Measurements from ENCODE around the gene SPTBN2. TPM values are rescaled to one million over a fixed set of nuclear protein-coding genes. Genes with fewer than 3 reads are reported as not detected.
A peak's percentile ranks its signal among the peaks of the same experiment; 100 is the strongest.
"Not testable (repeated sequence)": the region's sequence is repeated elsewhere in the genome, so short reads cannot be mapped to it uniquely, and the experiment has no call there.

Gene SPTBN2
- total RNA-seq, 2 experiments from 2014 or later, result 0.18 to 0.25 TPM

DNA sequence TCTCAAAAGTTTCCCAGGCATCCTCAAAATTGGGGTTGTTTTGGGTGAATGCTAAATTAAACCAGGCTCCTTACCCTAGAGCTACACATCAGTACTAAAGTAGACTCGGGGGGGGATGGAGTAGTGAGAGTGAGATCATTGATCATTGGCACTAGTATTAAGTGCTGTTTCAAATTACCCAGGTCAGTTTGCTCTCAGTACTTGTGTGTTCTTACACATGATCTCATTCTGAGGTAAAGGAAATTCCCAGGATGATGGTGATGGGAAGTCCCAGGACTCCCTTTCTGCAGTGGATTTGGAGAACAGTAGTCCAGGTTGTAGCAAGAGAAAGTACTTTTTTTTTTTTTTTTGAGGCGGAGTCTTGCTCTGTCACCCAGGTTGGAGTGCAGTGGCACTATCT lies 78.0 kb downstream of the SPTBN2 start:
- CTCF ChIA-PET, result no interaction called here
- H3K27me3 Mint-ChIP-seq, result no peaks in the 10 kb centered on the region
- H3K27ac Mint-ChIP-seq, result no peak overlapping the region
- peaks cover 27% of the 10 kb centered on the region for H3K4me1 Mint-ChIP-seq
- H3K4me3 Mint-ChIP-seq, result no peak overlapping the region
- peaks cover 65% of the 10 kb centered on the region for H3K36me3 Mint-ChIP-seq (ENCODE audit: low read depth)
- no peaks in the 10 kb centered on the region for H3K9me3 Mint-ChIP-seq
- POLR2A ChIA-PET, result interaction anchor here (7.3 kb wide), 1 partner anchor 12 kb away, joined by 45 read pairs; the partner anchor contains the start of gene RBM4
- no peak for DNase-seq

DNA sequence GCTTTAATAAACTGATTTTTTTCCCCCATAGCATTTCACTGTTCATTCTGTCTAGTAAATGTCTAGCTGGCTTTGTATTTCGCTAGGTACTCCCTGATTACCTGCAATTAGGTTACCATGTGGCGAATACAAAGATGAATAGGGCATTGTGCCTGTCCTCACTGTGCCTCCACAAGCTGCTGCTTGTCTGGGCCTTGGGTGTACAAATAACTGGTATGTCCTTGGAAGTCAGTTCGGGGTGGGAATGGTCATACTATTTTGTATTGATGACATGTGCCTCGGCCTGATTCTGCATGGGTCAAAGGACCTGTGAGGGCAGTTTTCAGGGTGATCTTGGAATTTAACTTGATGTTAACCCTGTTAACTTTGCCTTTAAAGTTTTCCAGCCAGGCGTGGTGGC lies 79.1 kb downstream of the SPTBN2 start:
- Mint-ChIP-seq H3K27ac (no peak overlapping the region), H3K9me3 (no peaks in the 10 kb centered on the region), H3K36me3 (ENCODE audit: low read depth) (peaks cover 70% of the 10 kb centered on the region), H3K27me3 (no peaks in the 10 kb centered on the region), H3K4me1 (peaks cover 38% of the 10 kb centered on the region), H3K4me3 (no peak overlapping the region)
- no peak for DNase-seq
- ChIA-PET CTCF (interaction anchor here (0.9 to 3.1 kb wide), 4 partner anchors 10 to 70 kb away, joined by 3 to 9 read pairs (median 5); partner anchors contain the start of genes RBM4 and RBM4B), POLR2A (interaction anchor here (1.7 to 7.3 kb wide), 2 partner anchors 11 to 33 kb away, joined by 5 to 45 read pairs; partner anchors contain the start of genes RBM14 and RBM4)

DNA sequence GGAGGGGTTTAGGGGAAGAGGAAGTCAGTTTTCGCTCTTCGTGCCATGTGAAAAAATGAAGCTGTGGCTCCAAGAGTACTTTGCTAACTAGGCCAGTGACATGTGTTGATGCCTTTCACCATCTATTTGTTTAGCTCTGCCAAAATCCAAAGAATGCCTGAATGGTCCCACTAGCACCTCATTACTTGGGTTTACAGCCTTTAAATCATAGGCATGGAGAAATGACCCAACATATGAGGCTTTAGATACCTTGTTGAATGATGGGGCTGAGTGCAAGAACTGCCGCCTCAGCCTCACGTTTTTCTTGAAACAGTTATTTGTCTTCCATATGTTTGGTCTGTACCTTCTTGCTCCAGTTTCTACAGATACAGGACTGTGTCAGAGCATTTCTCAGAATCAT lies 82.2 kb downstream of the SPTBN2 start:
- no peak overlapping the region for H3K27ac Mint-ChIP-seq
- peaks cover 63% of the 10 kb centered on the region for H3K4me1 Mint-ChIP-seq
- POLR2A ChIA-PET, result interaction anchor here (1.1 to 7.3 kb wide), 3 partner anchors 8 to 30 kb away, joined by 3 to 45 read pairs (median 12); partner anchors contain the start of genes RBM14 and RBM4
- CTCF ChIA-PET, result interaction anchor here (0.9 to 1.6 kb wide), 2 partner anchors 13 to 31 kb away, joined by 5 to 6 read pairs; partner anchors contain the start of gene RBM4B
- peaks cover 86% of the 10 kb centered on the region for H3K36me3 Mint-ChIP-seq (ENCODE audit: low read depth)
- no peaks in the 10 kb centered on the region for H3K27me3 Mint-ChIP-seq
- no peaks in the 10 kb centered on the region for H3K9me3 Mint-ChIP-seq
- no peak for DNase-seq
- no peak overlapping the region for H3K4me3 Mint-ChIP-seq

DNA sequence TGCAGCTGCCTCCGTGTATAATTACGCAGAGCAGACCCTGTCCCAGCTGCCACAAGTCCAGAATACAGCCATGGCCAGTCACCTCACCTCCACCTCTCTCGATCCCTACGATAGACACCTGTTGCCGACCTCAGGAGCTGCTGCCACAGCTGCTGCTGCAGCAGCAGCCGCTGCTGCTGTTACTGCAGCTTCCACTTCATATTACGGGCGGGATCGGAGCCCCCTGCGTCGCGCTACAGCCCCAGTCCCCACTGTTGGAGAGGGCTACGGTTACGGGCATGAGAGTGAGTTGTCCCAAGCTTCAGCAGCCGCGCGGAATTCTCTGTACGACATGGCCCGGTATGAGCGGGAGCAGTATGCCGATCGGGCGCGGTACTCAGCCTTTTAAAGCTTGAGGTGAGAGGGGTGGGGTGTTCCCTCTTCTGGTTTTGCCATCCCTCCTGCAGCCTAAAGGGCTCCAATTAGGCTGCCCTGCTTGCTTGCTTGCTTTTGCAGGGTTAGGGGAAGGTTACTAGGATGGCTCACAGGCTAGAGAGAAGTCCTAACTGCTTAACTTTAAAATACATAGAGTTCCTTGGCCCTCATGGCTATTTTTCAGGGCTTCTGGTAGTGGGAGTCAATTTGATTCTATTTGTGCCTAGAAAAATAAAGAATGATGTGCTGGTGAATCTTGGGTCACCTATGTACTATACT lies 85.1 kb downstream of the SPTBN2 start:
- Mint-ChIP-seq H3K27me3 (no peaks in the 10 kb centered on the region), H3K4me3 (no peak overlapping the region), H3K36me3 (ENCODE audit: low read depth) (peaks cover 93% of the 10 kb centered on the region), H3K9me3 (no peaks in the 10 kb centered on the region), H3K4me1 (peaks cover 84% of the 10 kb centered on the region), H3K27ac (no peak overlapping the region)
- DNase-seq, result no peak
- ChIA-PET POLR2A (interaction anchor here (0.9 to 9.3 kb wide), 2 partner anchors 9 to 21 kb away, joined by 3 to 125 read pairs; no protein-coding TSS in a partner anchor), CTCF (no interaction called here)

DNA sequence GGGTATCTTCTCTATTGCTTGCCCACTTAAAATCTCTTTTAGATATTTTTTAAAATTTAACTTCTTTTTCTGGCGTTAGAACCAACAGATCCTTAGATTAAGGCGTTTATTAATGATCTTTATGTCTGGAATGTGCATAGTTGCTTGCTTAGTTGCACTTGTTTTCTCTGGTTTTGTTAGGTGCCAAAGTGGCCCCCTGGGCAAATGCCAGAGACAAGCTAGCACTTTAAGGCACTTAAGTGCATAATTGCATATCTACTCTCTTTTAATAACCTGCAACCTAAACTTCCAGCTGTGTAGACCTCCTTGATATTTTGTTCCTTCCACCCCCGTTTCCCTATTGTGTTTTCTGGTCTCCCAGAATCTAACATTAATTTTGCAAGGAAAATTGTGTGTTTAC lies 87.2 kb downstream of the SPTBN2 start:
- Mint-ChIP-seq H3K9me3 (no peaks in the 10 kb centered on the region), H3K4me3 (peak overlapping the region; percentile 45), H3K4me1 (peaks cover 87% of the 10 kb centered on the region), H3K27me3 (no peaks in the 10 kb centered on the region), H3K27ac (no peak overlapping the region), H3K36me3 (ENCODE audit: low read depth) (peaks cover 96% of the 10 kb centered on the region)
- CTCF ChIA-PET, result interaction anchor here (1.6 kb wide), 1 partner anchor 12 kb away, joined by 3 read pairs; no protein-coding TSS in a partner anchor
- POLR2A ChIA-PET, result interaction anchor here (1.2 to 9.3 kb wide), 3 partner anchors 19 to 25 kb away, joined by 3 to 125 read pairs (median 18); no protein-coding TSS in a partner anchor
- no peak for DNase-seq

DNA sequence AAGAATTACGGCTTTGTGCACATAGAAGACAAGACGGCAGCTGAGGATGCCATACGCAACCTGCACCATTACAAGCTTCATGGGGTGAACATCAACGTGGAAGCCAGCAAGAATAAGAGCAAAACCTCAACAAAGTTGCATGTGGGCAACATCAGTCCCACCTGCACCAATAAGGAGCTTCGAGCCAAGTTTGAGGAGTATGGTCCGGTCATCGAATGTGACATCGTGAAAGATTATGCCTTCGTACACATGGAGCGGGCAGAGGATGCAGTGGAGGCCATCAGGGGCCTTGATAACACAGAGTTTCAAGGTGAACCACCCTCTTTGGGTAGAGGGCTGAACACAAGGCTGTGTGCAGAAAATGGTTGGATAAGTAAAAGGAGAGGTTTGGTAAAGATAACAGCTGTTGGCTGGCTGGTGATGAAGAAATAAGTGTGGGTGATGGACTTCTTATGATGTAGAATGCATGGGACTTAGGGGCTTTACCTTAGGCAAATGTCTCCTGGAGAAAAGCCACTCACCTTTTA lies 89.1 kb downstream of the SPTBN2 start:
- ChIA-PET POLR2A (interaction anchor here (1.0 to 9.3 kb wide), 13 partner anchors 10 to 600 kb away, joined by 3 to 125 read pairs (median 18); partner anchors contain the start of genes ACTN3, CCDC87, CCS and DPP3), CTCF (interaction anchor here (2.4 kb wide), 1 partner anchor 47 kb away, joined by 8 read pairs; the partner anchor contains the start of genes CCDC87 and CCS)
- not testable (repeated sequence) for DNase-seq, H3K9me3 Mint-ChIP-seq, H3K27me3 Mint-ChIP-seq
- H3K4me1 Mint-ChIP-seq, result peaks cover 72% of the 10 kb centered on the region
- peak overlapping the region; percentile 91 for H3K27ac Mint-ChIP-seq
- H3K36me3 Mint-ChIP-seq (ENCODE audit: low read depth), result peaks cover 77% of the 10 kb centered on the region
- peak overlapping the region; percentile 91 for H3K4me3 Mint-ChIP-seq

DNA sequence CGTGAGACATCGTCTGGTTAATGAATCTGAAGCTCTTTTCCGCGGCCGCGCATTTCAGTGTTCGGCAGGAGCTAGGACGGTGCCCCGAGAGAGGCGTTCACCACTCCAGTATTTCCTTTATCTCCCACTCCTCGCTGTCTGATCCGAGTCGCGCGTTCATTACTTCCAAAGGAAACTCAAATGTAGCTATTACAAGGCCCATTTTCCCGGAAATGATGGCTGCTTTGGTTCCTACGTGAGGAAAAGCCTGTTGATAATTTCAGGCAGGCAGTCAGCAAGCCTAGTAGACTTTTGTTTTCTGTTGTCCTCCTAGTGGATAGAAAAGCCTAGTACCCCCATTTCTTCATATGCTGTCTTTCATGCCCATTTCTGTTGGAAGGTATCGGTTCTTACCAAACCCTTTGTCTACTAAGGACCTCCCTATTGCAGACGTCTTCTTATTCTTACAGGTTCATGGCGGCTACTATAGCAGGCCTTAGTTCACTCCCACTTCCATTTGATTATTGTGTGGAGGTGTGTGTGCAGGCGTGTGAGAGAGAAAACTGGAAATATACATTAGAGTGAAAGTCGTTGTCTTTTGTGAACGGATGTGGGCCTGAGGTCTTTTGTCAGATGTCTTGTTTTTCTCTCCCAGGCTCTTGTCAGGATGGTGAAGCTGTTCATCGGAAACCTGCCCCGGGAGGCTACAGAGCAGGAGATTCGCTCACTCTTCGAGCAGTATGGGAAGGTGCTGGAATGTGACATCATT lies 89.8 kb downstream of the SPTBN2 start:
- H3K27me3 Mint-ChIP-seq, result no peaks in the 10 kb centered on the region

DNA sequence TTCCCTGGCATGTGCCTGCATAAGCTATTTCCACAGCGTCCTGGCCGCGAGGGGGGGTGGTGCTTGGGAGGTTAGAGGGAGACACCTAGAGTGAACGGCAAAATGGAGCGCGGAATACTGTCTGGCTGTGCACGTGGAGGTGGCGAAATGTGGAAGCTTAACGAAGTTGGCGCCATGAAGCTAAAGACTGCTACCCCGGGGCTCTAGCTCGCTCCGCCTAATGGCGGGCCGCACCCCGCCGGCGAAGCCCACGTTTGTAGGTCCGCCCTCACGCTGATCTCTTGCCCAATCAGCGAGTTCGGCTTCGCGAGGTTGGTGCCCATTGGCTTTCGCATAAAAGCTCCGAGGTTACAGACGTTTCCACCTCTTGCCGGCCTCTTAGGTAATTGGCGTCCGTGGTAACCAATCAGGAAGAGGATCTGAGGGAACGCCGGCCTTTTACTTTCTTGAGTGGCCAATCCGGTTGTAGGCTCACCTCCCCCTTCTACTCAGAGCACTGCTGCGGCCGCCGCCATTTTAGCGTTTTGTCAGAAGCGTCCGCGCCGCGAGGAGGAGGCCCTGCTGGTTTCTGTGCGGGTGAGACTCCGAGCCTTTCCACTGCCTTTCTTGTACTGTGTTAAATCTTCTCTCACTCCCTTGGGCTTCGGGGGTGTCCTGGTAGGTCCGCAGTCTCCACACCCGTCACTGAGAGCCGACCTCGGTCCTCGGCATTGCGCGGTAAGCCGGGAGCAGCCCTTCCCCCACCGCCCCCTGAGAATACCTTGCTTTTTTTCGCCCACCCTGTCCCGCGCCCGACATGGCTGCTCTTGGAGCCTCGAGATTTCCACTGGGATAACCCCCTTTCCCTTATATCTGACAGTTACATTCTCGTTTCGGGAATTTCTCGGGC lies 90.6 kb downstream of the SPTBN2 start, which contains the start of gene RBM4:
Gene RBM4 (plus strand): TSS at position 527 of the 889 bp plus-strand sequence. CDS start 1,009 bp downstream, outside the sequence.
- Mint-ChIP-seq H3K4me3 (peak within 1 kb of the TSS; percentile 91), H3K27me3 (no peaks in the 10 kb centered on the region), H3K36me3 (ENCODE audit: low read depth) (peaks cover 71% of the 10 kb centered on the region), H3K9me3 (no peaks in the 10 kb centered on the region), H3K4me1 (peaks cover 60% of the 10 kb centered on the region), H3K27ac (peak within 1 kb of the TSS; percentile 91)
- POLR2A ChIA-PET, result interaction anchor here (0.7 to 9.3 kb wide), 32 partner anchors 8 to 601 kb away, joined by 3 to 125 read pairs (median 4); partner anchors contain the start of genes ACTN3, BBS1, BRMS1 and CCDC87
- DNase-seq, result peak; percentile 98
- CTCF ChIA-PET, result interaction anchor here (0.7 to 3.2 kb wide), 21 partner anchors 9 to 349 kb away, joined by 3 to 26 read pairs (median 4); partner anchors contain the start of genes CCDC87, CCS, PC and RBM14

More for the DNA sequence above, 89.8 kb downstream of the SPTBN2 start:
- H3K4me3 Mint-ChIP-seq, result peak overlapping the region; percentile 91
- H3K9me3 Mint-ChIP-seq, result no peaks in the 10 kb centered on the region
- peaks cover 68% of the 10 kb centered on the region for H3K4me1 Mint-ChIP-seq
- CTCF ChIA-PET, result interaction anchor here (0.9 to 3.2 kb wide), 13 partner anchors 9 to 230 kb away, joined by 3 to 26 read pairs (median 7); partner anchors contain the start of genes CCDC87, CCS, RBM14 and RBM4B
- H3K27ac Mint-ChIP-seq, result peak overlapping the region; percentile 91
- POLR2A ChIA-PET, result interaction anchor here (1.2 to 9.3 kb wide), 24 partner anchors 9 to 600 kb away, joined by 3 to 125 read pairs (median 8); partner anchors contain the start of genes ACTN3, BBS1, CCDC87 and CCS
- peaks cover 77% of the 10 kb centered on the region for H3K36me3 Mint-ChIP-seq (ENCODE audit: low read depth)
- peak; percentile 34 for DNase-seq

DNA sequence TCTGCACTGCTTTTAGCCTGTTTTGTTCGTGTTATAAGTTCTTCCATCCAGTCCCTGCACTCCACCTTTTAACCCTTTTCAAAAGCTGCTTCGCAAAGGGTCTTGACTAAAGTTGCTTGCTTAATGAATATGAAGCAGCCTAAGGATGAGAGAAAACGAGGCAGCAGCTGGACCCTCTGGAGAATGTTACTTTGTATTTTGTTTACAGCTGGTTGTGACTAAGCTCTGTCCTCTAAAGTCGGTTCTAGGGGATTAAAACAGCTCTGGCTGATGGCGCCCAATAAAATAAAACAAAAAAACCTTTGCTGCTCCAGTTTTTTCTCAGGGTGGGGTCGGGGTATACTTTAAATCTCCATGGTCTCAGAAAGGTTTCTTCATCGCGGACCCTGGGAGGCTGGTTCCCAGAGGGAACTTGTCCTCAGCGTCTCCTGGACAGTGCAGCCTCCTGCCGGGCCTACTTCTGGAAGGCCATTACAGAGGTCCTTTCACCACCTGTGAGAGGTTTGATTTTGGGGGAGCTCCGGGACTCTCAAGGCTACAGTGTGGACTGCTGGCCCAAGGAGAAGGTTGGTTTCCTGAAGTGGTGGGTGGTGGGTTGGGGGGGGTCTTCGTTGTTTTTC lies 91.3 kb downstream of the SPTBN2 start:
- H3K36me3 Mint-ChIP-seq (ENCODE audit: low read depth), result peaks cover 68% of the 10 kb centered on the region
- no peaks in the 10 kb centered on the region for H3K27me3 Mint-ChIP-seq
- CTCF ChIA-PET, result interaction anchor here (0.6 to 3.2 kb wide), 21 partner anchors 8 to 1173 kb away, joined by 3 to 26 read pairs (median 4); partner anchors contain the start of genes CCDC87, CCS, PC and RBM14
- H3K4me3 Mint-ChIP-seq, result peak overlapping the region; percentile 91
- H3K27ac Mint-ChIP-seq, result peak overlapping the region; percentile 91
- DNase-seq, result no peak
- H3K4me1 Mint-ChIP-seq, result peaks cover 53% of the 10 kb centered on the region
- POLR2A ChIA-PET, result interaction anchor here (0.7 to 9.3 kb wide), 28 partner anchors 7 to 293 kb away, joined by 3 to 125 read pairs (median 6); partner anchors contain the start of genes ACTN3, BBS1, BRMS1 and CCDC87
- no peaks in the 10 kb centered on the region for H3K9me3 Mint-ChIP-seq

DNA sequence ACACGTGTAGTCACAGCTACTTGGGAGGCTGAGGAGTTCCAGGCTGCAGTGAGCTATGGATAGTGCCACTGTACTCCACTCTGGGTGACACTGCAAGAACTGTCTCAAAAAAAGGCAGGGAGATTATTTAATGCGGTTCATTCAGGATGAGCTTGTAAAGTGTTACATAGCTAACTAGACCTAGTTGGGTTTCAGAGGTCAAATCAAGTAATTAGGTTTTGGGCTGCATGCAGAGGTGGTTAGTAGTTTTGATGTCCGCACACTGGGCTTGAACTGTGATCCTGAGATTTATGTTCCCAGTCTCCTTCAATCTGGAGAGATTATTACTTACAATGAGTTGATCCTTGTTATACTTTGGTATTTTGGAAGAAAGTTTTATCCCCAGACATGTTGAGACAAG lies 92.6 kb downstream of the SPTBN2 start:
- CTCF ChIA-PET, result interaction anchor here (1.4 to 3.2 kb wide), 3 partner anchors 9 to 41 kb away, joined by 4 to 26 read pairs (median 7); partner anchors contain the start of gene RBM4B
- H3K27ac Mint-ChIP-seq, result no peak overlapping the region
- H3K27me3 Mint-ChIP-seq, result no peaks in the 10 kb centered on the region
- H3K36me3 Mint-ChIP-seq (ENCODE audit: low read depth), result peaks cover 64% of the 10 kb centered on the region
- H3K4me3 Mint-ChIP-seq, result no peak overlapping the region
- H3K9me3 Mint-ChIP-seq, result no peaks in the 10 kb centered on the region
- peaks cover 45% of the 10 kb centered on the region for H3K4me1 Mint-ChIP-seq
- DNase-seq, result no peak
- POLR2A ChIA-PET, result interaction anchor here (0.7 to 9.3 kb wide), 5 partner anchors 9 to 45 kb away, joined by 3 to 125 read pairs (median 45); partner anchors contain the start of genes CCDC87, CCS and RBM14
